Esophagus muscularis mucosa (tissue), 4 donors: Measurements from ENCODE around the gene SNRPD1.

Source experiments
- CTCF ChIP-seq, 3 experiments: fragments of 200-600 bp in 2 of 3; fragments of 450-650 bp in 1 of 3; sonication (generic) in 2 of 3; IDR thresholded peaks; one replicate each; pipeline ENCODE4 v1.5.1; 2017 to 2019; ENCODE audit warnings: antibody characterized with exemption in 3 of 3, mild to moderate bottlenecking in 2 of 3, moderate library complexity in 1 of 3
- EP300 ChIP-seq: sonication (generic); formaldehyde crosslinking; IDR thresholded peaks from one replicate; pipeline ENCODE4 v1.6.1; 2017; ENCODE audit warnings: antibody characterized with exemption
- POLR2A ChIP-seq: fragments of 450-650 bp; IDR thresholded peaks from one replicate; pipeline ENCODE4 v1.6.1; 2017; ENCODE audit warnings: antibody characterized with exemption, moderate library complexity, mild to moderate bottlenecking, low read depth
- POLR2AphosphoS5 ChIP-seq, 2 donors: sonication (generic); formaldehyde crosslinking; IDR thresholded peaks; one replicate each; pipeline ENCODE4 v1.6.1; 2017; ENCODE audit warnings: antibody characterized with exemption in 2 of 2

GRCh38 chr18:21650311-21650710 is 38.2 kb downstream of the SNRPD1 start:
- TF ChIP-seq POLR2A (no peak), CTCF (IDR thresholded peaks at IDR 0.05) (no peak), POLR2AphosphoS5 (IDR thresholded peaks at IDR 0.05) (no peak), EP300 (no peak)
